Body of pancreas (tissue), 4 donors: Measurements from ENCODE around the gene SPZ1. TPM values are rescaled to one million over a fixed set of nuclear protein-coding genes. Genes with fewer than 3 reads are reported as not detected.
A peak's percentile ranks its signal among the peaks of the same experiment; 100 is the strongest.
"Not testable (repeated sequence)": the region's sequence is repeated elsewhere in the genome, so short reads cannot be mapped to it uniquely, and the experiment has no call there.

Experiments used
- ATAC-seq: fragments of 150-250 bp; one replicate; pipeline ENCODE4 v1.9.1; 2016
- DNase-seq, 4 donors: peaks; one replicate each; pipeline ENCODE4 v3.0.0-alpha.2; 2019
- H3K27ac ChIP-seq, 4 donors: fragments of 200-600 bp; sonication (generic); 1 replicate in 3 of 4; 2 replicates in 1 of 4; pipeline versions ENCODE4 v1.5.1 to v1.6.1; 2016 to 2019; ENCODE audit warnings: mild to moderate bottlenecking in 1 of 4, mixed read lengths in 1 of 4, moderate library complexity in 1 of 4
- H3K27me3 ChIP-seq, 2 donors: fragments of 200-600 bp; sonication (generic); one replicate each; pipeline ENCODE4 v1.6.0; 2016; ENCODE audit warnings: mild to moderate bottlenecking in 1 of 2
- H3K36me3 ChIP-seq, 2 donors: fragments of 200-600 bp; sonication (generic); replicated peaks in 1 of 2; 2 replicates each; pipeline ENCODE4 v1.5.1; 2016; ENCODE audit warnings: low read depth in 2 of 2; ENCODE audit not compliant: insufficient read depth in 1 of 2
- H3K4me1 ChIP-seq: fragments of 200-600 bp; sonication (generic); one replicate; pipeline ENCODE4 v1.6.0; 2016
- H3K4me3 ChIP-seq, 2 donors: fragments of 200-600 bp; sonication (generic); 1 replicate in 1 of 2; 2 replicates in 1 of 2; pipeline ENCODE4 v1.5.1; 2016 to 2019
- H3K9me3 ChIP-seq, 3 donors: fragments of 200-600 bp; sonication (generic); 1 replicate in 2 of 3; 2 replicates in 1 of 3; pipeline ENCODE4 v1.5.1; 2016
- CTCF ChIP-seq, 7 experiments: fragments of 450-650 bp in 4 of 7; fragments of 200-600 bp in 3 of 7; sonication (generic) in 3 of 7; IDR thresholded peaks; one replicate each; pipeline ENCODE4 v1.5.1; 2016 to 2019; ENCODE audit warnings: antibody characterized with exemption in 7 of 7
- POLR2A ChIP-seq, 3 donors: fragments of 450-650 bp; IDR thresholded peaks; one replicate each; pipeline ENCODE4 v1.6.1; 2016; ENCODE audit warnings: antibody characterized with exemption in 3 of 3, mild to moderate bottlenecking in 2 of 3
- WGBS, 2 donors: methylation state at CpG; one replicate each; pipeline ENCODE4 v1.1.5; 2017; 5-methylcytosine and 5-hydroxymethylcytosine counted together
- intact Hi-C: fragments of 100-400 bp; cut with DNase I; formaldehyde crosslinking; loops from one replicate; pipeline ENCODE4 v1.15.1; 2023
- total RNA-seq, 2 donors: library from RNA; depleted of rRNA; stranded (reverse); fragments of >200 nt; gene quantifications; one replicate each; pipeline ENCODE4 v1.1.0, GENCODE V29; 2016

SPZ1 gene, protein sequence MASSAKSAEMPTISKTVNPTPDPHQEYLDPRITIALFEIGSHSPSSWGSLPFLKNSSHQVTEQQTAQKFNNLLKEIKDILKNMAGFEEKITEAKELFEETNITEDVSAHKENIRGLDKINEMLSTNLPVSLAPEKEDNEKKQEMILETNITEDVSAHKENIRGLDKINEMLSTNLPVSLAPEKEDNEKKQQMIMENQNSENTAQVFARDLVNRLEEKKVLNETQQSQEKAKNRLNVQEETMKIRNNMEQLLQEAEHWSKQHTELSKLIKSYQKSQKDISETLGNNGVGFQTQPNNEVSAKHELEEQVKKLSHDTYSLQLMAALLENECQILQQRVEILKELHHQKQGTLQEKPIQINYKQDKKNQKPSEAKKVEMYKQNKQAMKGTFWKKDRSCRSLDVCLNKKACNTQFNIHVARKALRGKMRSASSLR
- total RNA-seq, result not detected

DNA sequence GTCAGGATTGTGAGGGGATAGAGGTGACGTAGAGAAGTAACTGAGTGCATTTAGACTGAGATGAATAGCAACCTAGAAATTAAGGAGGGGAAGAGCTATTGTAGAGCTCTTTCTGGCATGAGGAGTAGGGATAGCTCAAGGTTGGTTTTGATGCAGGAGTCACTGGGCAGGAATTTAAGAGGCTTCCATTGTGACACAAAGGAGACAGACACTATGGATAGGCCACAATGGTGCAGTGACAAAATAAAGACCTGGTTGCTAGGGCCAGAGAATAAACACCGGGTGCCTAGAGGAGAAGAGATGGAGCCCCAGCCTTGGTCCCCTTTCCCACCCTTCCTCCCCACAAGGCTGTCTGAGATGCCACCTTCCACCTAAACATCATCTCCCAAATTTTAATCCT, at the start of gene SPZ1:
Gene SPZ1, plus strand, starts transcription at position 301 of the 400 bp plus-strand sequence. CDS start 214 bp downstream, outside the sequence.
- Histone ChIP-seq H3K4me3 (no peak within 1 kb of the TSS), H3K36me3 (no peaks in the 10 kb centered on the region), H3K4me1 (no peaks in the 10 kb centered on the region), H3K27me3 (no peaks in the 10 kb centered on the region), H3K9me3 (no peaks in the 10 kb centered on the region), H3K27ac (no peak within 1 kb of the TSS)
- TF ChIP-seq CTCF (IDR thresholded peaks at IDR 0.05), result no peak
- TF ChIP-seq POLR2A (IDR thresholded peaks at IDR 0.05), result no peak
- intact Hi-C loops, result no loop called here
- ATAC-seq, result no peak
- WGBS, 2 donors, result 82 to 90% methylated on average over 2 of the region's 2 CpGs
- no peak for DNase-seq

GRCh38 chr5:80270543-80270942, 49.3 kb upstream of the SPZ1 start:
- DNase-seq, ATAC-seq, H3K27ac ChIP-seq, H3K4me3 ChIP-seq, H3K27me3 ChIP-seq, intact Hi-C loops, H3K36me3 ChIP-seq, H3K9me3 ChIP-seq: not testable (repeated sequence)
- WGBS, 2 donors, result 87 to 90% methylated on average over 2 of the region's 2 CpGs
- peaks cover 10% of the 10 kb centered on the region for H3K4me1 ChIP-seq

GRCh38 chr5:80275347-80275746, 44.5 kb upstream of the SPZ1 start:
- no peak overlapping the region for H3K27ac ChIP-seq
- no peak for ATAC-seq
- H3K9me3 ChIP-seq, result no peaks in the 10 kb centered on the region
- TF ChIP-seq CTCF (IDR thresholded peaks at IDR 0.05) (peak in 4 of 7 experiments; percentile 31 to 52 (median 48)), POLR2A (IDR thresholded peaks at IDR 0.05) (no peak)
- WGBS, 2 donors, result 78 to 80% methylated on average over 2 of the region's 2 CpGs
- H3K4me1 ChIP-seq, result no peaks in the 10 kb centered on the region
- H3K4me3 ChIP-seq, result no peak overlapping the region
- H3K36me3 ChIP-seq, result no peaks in the 10 kb centered on the region
- intact Hi-C loops, result no loop called here
- H3K27me3 ChIP-seq, result no peaks in the 10 kb centered on the region
- peak in 1 of 4 donors; percentile 18 for DNase-seq

DNA sequence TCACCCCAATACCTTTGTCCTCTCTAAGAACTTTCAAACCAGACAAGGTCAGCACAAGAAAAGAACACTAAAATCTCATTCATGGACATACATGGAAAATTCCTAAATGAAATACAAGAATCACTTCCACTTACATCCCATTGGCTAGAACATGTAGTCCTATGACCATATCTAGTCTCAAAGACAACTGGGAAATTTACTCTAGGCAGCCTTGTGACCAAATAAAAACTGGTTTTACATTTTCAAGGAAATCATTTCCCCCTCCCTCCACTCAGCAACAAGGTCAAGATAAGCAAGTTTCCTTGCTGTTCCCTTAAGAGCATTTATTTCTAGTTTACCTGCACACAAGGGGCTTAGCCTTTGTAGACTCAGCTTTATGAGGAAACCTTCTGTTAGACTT, 43.6 kb upstream of the SPZ1 start:
- Histone ChIP-seq H3K4me1 (no peaks in the 10 kb centered on the region), H3K9me3 (no peaks in the 10 kb centered on the region), H3K36me3 (no peaks in the 10 kb centered on the region), H3K4me3 (no peak overlapping the region), H3K27ac (no peak overlapping the region), H3K27me3 (no peaks in the 10 kb centered on the region)
- no peak for TF ChIP-seq POLR2A (IDR thresholded peaks at IDR 0.05)
- no peak for TF ChIP-seq CTCF (IDR thresholded peaks at IDR 0.05)
- no peak for ATAC-seq
- intact Hi-C loops, result no loop called here
- no peak for DNase-seq

GRCh38 chr5:80277191-80277590, 42.6 kb upstream of the SPZ1 start:
- Histone ChIP-seq H3K4me1 (no peaks in the 10 kb centered on the region), H3K36me3 (no peaks in the 10 kb centered on the region), H3K4me3 (no peak overlapping the region), H3K27ac (no peak overlapping the region), H3K9me3 (no peaks in the 10 kb centered on the region), H3K27me3 (no peaks in the 10 kb centered on the region)
- no peak for DNase-seq
- intact Hi-C loops, result no loop called here
- ATAC-seq, result no peak
- WGBS, 2 donors, result 60% methylated on average over 2 of the region's 2 CpGs
- no peak for TF ChIP-seq POLR2A (IDR thresholded peaks at IDR 0.05)
- TF ChIP-seq CTCF (IDR thresholded peaks at IDR 0.05), result no peak
